ENCODE results near the gene CD79A. TPM values are rescaled to one million over a fixed set of nuclear protein-coding genes. Genes with fewer than 3 reads are reported as not detected.
A peak's percentile ranks its signal among the peaks of the same experiment; 100 is the strongest.

Gene CD79A
- 0.11 and 0.37 TPM in 2 replicates for total RNA-seq (2014; rRNA removed; shearing (Covaris generic))
- polyA plus RNA-seq (2015; cell fraction: cytosol; rRNA removed) = 0.73 TPM in 1 of 2 replicates, not detected in the other
- polyA plus RNA-seq (2015; cell fraction: nucleus; rRNA removed) = 0.76 TPM in 1 of 2 replicates, not detected in the other

DNA sequence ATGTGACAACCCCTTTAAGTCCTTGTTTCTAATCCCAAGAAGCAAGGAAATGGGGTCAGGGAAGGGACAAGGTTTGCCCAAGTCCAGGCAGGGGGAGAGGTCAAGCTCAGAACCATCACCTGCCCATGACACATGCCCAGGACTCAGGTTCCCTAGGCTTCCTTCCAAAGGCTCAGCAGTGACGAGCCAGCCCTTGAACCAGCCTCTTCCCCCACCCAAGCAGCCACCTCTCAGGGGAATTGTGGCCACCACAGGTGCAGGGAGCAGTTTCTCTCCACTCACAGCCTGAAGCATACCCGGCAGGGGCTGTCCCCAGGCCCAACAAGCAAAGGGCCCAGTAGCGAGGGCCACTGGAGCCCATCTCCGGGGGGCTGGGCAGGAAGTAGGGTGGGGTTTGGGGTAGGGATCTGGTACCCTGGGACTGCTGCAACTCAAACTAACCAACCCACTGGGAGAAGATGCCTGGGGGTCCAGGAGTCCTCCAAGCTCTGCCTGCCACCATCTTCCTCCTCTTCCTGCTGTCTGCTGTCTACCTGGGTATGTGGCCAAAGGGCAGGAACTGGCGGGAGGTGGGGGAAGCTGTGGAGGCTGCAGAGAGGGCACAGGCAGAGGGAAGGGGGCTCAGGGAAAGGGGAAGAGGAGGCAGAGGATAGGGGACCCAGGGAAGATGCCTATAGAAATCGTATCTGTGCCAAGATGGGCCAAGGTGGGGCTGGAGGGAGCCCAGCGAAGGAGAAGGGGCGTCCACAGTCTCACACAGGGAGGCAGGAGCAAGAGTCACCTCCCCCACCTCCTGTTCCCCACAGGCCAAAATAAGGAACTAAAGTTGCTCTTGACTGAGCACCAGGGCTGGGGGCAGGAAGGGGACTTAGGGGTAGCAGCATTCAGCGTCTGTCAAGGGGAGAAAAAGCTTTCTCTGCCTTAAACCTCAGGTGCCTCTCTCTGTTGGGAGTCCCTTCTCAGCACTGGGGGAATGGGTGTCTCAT is at the start of gene CD79A:
TSS of gene CD79A (plus strand) at position 433 of the 986 bp plus-strand sequence. CDS start at position 459, 26 bp downstream.
- DNase-seq (ENCODE audit: low read depth, low spot score) = no peak
- in situ Hi-C loops (cut with HindIII; ENCODE audit: low pct_unique_long_range_greater_than_20kb, low sequenced_read_pairs) = no loop called here

DNA sequence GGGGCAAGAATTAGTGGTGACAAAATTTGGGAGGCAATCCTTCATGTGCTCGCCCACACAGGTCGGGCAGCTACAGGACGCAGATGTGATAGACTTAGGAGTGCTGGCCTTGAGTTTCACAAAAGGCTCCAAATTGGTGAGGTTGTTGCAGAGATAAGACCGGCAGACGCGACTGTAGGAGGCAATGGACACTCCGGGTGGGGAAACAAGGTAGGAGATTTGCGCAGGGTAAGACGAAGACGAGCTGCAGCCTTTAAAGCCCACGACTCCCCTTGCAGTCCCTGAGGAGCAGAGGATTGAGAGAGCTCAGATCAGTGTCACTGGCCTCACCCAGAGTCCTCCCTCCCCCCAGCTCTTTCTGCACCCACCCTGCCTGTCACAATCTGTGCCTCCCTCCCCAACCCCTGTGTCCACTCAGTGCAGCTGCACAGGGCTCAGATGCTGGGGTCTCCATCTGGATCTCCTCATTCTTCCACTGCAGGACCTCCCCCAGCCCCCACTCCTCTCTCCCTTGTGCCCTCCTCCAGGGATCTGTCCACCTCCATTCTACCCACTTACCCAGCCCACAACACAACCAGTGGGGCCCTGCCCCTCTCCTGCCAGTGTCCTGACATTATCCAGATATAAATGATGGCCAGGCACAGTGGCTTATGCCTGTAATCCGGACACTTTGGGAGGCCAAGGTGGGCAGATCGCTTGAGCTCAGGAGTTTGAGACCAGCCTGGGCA is 38.9 kb upstream of the CD79A start:
- no peak for DNase-seq (ENCODE audit: low read depth, low spot score)
- in situ Hi-C loops (cut with HindIII; ENCODE audit: low pct_unique_long_range_greater_than_20kb, low sequenced_read_pairs) = no loop called here

DNA sequence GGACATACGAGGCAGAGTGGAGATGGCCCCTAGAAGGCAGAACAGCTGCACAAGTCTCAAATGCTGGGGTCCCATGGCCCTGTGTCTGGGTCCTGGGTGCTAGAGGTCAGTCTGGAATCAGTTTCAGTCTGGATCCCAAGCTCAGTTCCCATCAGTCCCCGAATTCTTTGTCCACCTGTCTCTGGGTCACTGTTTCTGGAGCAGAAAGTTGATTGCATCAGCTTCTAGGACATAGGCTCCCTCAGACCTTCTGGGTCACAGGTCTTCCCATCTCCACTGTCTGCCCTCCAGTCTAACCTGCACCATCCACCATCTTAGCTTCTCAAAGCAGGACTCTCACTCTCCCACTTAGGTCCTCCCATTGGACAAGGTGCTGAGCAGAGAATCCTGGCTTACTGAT is 37.9 kb upstream of the CD79A start:
- in situ Hi-C loops (cut with HindIII; ENCODE audit: low pct_unique_long_range_greater_than_20kb, low sequenced_read_pairs) = no loop called here
- no peak for DNase-seq (ENCODE audit: low read depth, low spot score)

DNA sequence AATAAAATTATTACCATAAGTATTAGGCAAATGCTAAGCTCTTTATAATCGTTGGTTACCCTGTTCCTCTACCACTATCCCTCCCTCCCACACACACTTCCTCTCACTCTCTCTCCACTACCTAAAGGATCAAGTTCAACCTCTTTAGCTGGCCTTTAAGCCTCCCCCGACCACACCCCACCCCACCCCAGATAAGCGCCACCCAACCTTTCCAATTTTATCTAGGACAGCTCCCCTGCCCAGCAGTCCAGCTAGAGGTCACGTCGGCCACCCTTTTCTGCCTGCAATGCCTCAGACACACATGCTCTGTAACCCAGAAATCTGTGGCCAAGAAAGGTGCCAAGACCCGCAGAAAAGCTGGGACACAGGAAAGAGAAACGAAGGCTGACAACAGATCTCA is 33.7 kb upstream of the CD79A start:
- in situ Hi-C loops (cut with HindIII; ENCODE audit: low pct_unique_long_range_greater_than_20kb, low sequenced_read_pairs) = no loop called here
- DNase-seq (ENCODE audit: low read depth, low spot score) = no peak

DNA sequence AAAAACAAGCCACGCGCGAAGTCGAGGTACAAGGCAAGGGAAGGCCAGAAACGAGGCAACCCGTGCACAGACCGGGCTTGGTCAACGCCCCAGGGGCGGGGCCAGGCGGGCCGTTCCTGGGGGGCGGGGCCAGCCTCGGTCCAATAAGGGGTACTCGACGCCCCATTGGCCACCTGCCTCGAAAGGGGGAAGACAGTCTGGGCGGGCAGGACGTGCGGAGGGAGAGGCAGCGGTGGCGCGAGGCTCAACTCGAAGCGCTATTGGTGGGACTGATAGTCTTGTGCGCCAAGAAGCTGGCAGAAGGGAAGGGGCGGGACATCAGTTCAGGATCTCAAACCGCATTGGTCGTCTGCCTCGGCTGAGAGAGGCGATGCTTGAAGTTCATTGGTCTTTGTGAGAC is 32.5 kb upstream of the CD79A start, which contains the start of gene LYPD4:
TSS of gene LYPD4 (minus strand) at position 83 of the 400 bp plus-strand sequence. CDS start 5,398 bp downstream, outside the sequence.
- in situ Hi-C loops (cut with HindIII; ENCODE audit: low pct_unique_long_range_greater_than_20kb, low sequenced_read_pairs) = no loop called here
- DNase-seq (ENCODE audit: low read depth, low spot score) = no peak

DNA sequence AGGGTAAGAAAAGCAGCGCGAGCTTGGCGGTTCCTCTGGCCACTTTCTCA is 32.3 kb upstream of the CD79A start, which contains the start of gene DMRTC2:
TSS of gene DMRTC2 (plus strand) at position 42 of the 50 bp plus-strand sequence. CDS start 2,387 bp downstream, outside the sequence.
- DNase-seq (ENCODE audit: low read depth, low spot score) = no peak
- in situ Hi-C loops (cut with HindIII; ENCODE audit: low pct_unique_long_range_greater_than_20kb, low sequenced_read_pairs) = no loop called here

DNA sequence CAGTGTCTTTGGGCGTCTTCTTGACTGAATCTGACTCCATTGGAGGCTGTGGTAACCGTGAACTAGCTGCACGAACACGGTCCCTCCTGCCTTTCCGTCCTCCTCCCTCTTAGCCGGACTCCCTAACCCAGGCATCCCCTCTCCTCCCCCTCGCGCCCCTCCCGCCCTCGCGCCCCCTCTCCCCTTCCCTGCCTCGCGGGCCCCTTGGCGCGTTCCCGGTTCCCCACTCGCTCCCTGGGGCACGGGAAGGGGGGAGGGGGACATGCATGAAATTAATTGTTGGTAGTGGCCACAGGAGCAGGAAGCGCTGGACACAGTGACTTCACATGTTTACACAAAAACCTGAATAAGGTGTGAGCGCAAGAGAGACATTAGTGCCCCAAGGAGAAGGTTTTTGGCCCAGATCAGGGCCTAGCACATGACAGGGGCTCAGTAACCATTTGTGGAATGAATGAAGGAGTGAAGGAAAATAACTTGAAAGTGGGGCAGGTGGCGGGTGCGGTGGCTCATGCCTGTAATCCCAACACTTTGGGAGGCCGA is 32.0 kb upstream of the CD79A start:
- in situ Hi-C loops (cut with HindIII; ENCODE audit: low pct_unique_long_range_greater_than_20kb, low sequenced_read_pairs) = no loop called here
- DNase-seq (ENCODE audit: low read depth, low spot score) = no peak

DNA sequence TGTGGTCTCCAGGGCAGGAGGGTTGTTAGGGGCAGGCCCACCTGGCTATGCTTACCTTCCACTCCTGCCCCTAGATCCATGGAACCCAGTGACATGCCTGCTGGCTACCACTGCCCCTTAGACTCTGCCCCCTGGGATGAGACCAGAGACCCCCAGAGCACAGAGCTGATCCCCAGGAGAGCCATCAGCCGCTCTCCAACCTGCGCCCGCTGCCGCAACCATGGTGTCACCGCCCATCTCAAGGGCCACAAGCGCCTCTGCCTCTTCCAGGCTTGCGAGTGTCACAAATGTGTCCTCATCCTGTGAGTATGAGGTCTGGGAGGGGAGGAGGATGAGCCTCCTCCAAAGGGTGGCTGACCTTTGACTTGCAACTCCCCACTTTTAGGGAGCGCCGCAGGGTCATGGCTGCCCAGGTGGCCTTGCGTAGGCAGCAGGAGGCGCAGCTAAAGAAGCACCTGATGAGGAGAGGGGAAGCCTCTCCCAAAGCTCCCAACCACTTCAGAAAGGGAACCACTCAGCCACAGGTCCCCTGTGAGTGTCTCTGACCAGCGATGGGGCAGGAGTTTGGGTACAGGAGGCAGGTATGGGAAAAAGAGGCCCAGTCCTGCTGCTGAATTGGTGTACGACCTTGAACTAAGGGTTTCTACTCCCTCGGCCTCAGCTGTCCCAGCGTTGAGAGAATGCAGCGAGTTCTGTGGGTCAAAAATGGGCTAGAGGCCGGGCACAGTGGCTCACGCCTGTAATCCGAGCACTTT is 29.6 kb upstream of the CD79A start:
- DNase-seq (ENCODE audit: low read depth, low spot score) = no peak
- in situ Hi-C loops (cut with HindIII; ENCODE audit: low pct_unique_long_range_greater_than_20kb, low sequenced_read_pairs) = no loop called here

DNA sequence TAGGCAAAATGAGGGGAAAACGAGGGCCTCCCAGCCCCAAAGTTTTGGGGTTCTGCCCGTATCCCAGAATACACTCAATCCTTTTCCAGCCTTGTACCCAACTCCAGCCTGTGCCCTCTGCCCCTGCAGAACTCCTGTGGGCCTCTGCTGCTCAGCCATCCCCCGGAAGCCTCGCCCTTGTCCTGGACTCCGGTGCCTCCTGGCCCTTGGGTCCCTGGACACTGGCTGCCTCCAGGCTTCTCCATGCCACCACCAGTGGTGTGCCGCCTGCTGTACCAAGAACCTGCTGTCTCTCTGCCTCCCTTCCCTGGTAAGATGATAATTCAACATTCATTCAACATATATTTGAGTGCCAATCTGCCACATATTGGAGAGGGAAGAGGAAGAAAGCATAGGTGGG is 28.4 kb upstream of the CD79A start:
- in situ Hi-C loops (cut with HindIII; ENCODE audit: low pct_unique_long_range_greater_than_20kb, low sequenced_read_pairs) = no loop called here
- DNase-seq (ENCODE audit: low read depth, low spot score) = no peak

DNA sequence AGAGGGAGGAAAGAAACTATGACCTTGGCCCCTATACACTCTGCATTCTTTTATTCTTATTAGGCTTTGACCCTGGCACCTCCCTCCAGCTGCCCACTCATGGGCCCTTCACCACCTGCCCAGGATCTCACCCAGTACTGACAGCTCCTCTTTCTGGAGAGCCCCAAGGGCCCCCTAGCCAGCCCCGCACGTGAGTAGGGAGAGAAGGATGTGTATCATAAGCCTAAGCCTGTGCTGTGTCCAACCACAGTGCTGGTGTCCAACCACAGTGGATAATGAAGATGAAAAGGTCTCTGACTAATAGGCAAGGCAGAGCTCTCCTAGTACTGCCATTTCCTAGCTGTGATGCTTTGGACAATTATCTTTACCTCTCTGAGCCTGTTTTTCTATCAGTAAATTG is 28.0 kb upstream of the CD79A start:
- in situ Hi-C loops (cut with HindIII; ENCODE audit: low pct_unique_long_range_greater_than_20kb, low sequenced_read_pairs) = no loop called here
- DNase-seq (ENCODE audit: low read depth, low spot score) = no peak

DNA sequence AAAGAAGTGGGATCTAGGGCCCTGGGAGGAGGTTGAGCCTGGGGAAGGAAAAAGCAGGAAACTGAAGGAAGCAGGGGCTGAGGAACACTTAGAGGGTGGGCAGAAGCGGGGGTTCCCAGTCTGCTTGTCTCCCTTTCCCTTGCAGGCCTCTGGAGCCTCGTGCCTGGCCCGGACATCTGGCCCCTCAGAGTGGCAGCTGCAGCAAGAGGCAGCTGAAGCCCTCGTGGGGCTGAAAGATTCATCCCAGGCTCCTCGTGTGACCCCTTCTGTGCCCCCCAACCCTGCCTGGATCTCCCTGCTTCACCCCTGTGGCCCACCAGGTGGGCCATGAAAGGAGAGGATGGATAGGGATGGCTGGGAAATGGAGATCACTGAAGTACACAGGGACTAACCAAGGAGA is 26.7 kb upstream of the CD79A start:
- no peak for DNase-seq (ENCODE audit: low read depth, low spot score)
- in situ Hi-C loops (cut with HindIII; ENCODE audit: low pct_unique_long_range_greater_than_20kb, low sequenced_read_pairs) = no loop called here

DNA sequence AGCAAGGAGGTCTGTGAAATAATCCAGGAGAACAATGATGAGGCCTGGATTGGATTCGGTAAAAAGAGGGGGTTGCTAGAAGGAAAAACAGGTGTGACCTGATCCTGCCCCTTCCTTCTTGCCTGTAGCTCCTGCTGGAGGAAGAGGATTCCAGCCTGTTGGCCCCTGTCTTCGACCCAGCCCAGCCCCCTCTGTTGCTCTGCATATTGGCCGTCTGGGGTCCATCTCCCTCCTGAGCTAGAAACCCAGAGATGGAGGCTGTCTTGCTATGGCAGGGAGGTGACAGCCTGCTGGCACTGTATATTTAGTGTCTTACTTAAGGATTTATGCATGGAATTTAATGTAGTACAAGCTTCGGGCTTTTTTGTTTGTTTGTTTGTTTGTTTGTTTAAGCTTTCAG is 25.6 kb upstream of the CD79A start:
- in situ Hi-C loops (cut with HindIII; ENCODE audit: low pct_unique_long_range_greater_than_20kb, low sequenced_read_pairs) = no loop called here
- DNase-seq (ENCODE audit: low read depth, low spot score) = no peak

DNA sequence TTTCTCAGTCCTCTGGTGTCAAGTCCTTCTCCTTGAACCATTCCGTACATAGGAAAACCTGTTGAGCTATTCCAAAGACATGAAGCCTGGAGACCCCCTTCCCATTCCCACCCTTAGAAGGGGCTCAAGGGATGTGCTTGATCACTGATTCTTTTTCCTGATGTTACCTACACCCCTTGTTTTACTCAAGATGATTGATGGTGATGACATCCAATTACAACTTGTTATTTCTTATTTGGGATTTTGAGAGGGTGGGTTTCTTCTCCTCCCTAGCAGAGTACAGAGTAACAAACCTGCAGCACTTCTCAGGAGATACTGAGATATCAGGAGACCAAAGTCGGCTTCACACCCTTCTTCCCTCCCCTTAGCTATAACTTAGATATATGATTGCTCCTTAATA is 23.7 kb upstream of the CD79A start:
- no peak for DNase-seq (ENCODE audit: low read depth, low spot score)
- in situ Hi-C loops (cut with HindIII; ENCODE audit: low pct_unique_long_range_greater_than_20kb, low sequenced_read_pairs) = no loop called here

DNA sequence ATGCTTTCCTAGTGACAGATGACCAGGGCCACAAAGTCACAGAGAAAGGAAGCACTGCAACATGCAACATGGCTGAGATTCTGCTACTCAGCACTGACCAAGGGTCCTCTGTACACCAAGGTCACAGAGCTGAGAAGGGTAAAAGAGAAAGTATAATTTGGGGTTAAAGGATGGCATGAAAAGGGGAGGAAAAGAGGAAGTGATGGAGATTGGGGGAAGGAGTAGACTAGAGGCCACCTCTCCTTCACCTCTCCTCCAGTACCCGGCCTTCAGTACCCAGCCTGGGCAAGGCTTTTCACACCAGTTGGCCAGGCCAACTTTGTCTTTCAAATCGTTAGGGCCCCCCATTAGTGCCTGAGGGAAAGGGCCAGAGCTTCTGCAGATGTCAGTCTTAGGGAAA is 23.3 kb upstream of the CD79A start:
- DNase-seq (ENCODE audit: low read depth, low spot score) = no peak
- in situ Hi-C loops (cut with HindIII; ENCODE audit: low pct_unique_long_range_greater_than_20kb, low sequenced_read_pairs) = no loop called here

DNA sequence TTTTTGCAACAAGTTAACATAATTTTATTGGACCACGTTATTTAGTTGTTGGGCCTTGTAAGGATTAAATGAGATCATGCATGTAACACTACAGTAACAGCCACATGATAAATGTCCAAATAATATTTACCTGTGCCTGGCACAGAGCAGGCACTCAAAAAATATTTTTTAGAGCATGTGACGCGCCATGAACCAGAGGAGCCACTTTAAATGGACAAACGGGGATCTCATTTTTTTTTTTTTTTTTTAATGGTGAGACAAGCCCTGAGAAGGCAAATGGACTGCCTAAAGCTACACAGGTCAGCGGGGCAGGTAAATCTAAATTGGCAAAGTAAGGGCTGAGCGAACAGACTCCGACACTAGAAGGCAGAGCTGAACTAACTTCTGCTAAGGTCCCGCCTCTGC is 17.9 kb upstream of the CD79A start:
- in situ Hi-C loops (cut with HindIII; ENCODE audit: low pct_unique_long_range_greater_than_20kb, low sequenced_read_pairs) = no loop called here

DNA sequence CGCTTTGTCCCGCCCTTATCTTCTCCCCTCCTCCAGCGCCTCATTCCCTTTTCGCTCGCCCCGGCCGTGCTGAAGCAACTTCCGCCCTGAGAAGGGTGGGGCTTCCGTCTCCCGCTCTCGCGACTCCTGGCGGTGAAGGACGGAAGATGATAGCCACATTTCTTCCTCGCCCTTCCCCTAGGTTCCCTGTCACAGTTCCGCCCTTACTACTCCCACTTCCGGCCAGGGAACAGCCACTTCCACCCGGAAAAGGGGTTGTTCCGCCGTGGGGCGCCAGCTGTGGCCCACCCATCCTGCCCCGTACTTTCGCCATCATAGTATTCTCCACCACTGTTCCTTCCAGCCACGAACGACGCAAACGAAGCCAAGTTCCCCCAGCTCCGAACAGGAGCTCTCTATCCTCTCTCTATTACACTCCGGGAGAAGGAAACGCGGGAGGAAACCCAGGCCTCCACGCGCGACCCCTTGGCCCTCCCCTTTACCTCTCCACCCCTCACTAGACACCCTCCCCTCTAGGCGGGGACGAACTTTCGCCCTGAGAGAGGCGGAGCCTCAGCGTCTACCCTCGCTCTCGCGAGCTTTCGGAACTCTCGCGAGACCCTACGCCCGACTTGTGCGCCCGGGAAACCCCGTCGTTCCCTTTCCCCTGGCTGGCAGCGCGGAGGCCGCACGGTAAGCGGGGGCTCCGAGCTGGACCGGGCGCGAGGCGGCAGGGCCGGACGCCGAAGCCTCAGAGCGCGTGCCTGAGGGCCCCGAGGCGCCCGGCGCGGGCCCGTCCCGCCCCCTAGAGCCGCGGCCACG is 17.3 kb upstream of the CD79A start, which contains the start of gene RPS19:
TSS of gene RPS19 (plus strand) at position 638 of the 801 bp plus-strand sequence. CDS start 520 bp downstream, outside the sequence.
- DNase-seq (ENCODE audit: low read depth, low spot score) = peak; percentile 98
- in situ Hi-C loops (cut with HindIII; ENCODE audit: low pct_unique_long_range_greater_than_20kb, low sequenced_read_pairs) = no loop called here

More for the DNA sequence above, 17.9 kb upstream of the CD79A start:
- no peak for DNase-seq (ENCODE audit: low read depth, low spot score)
